Measurements from ENCODE around the gene GALNT9. TPM values are rescaled to one million over a fixed set of nuclear protein-coding genes. Genes with fewer than 3 reads are reported as not detected.

Gene GALNT9
- total RNA-seq, 1 donor from 2014 or later = 1.6 TPM

- H3K36me3 Mint-ChIP-seq = no peaks in the 10 kb centered on the region
- peaks cover 27% of the 10 kb centered on the region for H3K27me3 Mint-ChIP-seq
- no peak overlapping the region for H3K27ac Mint-ChIP-seq
- TF ChIP-seq, protein P1, sequence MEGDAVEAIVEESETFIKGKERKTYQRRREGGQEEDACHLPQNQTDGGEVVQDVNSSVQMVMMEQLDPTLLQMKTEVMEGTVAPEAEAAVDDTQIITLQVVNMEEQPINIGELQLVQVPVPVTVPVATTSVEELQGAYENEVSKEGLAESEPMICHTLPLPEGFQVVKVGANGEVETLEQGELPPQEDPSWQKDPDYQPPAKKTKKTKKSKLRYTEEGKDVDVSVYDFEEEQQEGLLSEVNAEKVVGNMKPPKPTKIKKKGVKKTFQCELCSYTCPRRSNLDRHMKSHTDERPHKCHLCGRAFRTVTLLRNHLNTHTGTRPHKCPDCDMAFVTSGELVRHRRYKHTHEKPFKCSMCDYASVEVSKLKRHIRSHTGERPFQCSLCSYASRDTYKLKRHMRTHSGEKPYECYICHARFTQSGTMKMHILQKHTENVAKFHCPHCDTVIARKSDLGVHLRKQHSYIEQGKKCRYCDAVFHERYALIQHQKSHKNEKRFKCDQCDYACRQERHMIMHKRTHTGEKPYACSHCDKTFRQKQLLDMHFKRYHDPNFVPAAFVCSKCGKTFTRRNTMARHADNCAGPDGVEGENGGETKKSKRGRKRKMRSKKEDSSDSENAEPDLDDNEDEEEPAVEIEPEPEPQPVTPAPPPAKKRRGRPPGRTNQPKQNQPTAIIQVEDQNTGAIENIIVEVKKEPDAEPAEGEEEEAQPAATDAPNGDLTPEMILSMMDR (conservative IDR thresholded peaks at IDR 0.05) = no peak
- peaks cover 10% of the 10 kb centered on the region for H3K4me1 Mint-ChIP-seq (ENCODE audit: unreplicated experiment)
- no peak overlapping the region for H3K4me3 Mint-ChIP-seq
- no peaks in the 10 kb centered on the region for H3K9me3 Mint-ChIP-seq
- no peak for DNase-seq (ENCODE audit: extremely low spot score, unreplicated experiment)
Observed at GRCh38 chr12:132282031-132282949, 47.1 kb downstream of the GALNT9 start.

DNA sequence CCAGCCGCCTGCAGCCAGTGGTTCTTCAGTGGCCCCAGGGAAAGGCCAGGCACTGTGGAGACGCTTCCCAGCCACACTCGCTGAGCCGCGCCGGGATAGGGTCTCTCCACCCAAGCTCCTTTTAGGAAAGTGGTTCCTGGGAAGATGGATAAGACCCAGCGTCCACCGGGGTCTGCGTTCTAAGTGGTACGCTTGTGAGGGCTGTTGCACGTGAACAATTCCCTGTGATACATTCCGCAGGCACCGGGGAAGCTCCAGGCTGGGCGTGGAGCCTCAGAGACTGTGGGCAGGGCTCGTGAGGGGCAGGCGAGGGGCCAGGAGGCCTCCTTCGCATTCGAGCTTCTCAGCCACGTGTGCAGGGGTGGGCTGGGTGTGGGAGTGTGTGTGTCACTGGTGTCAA is 48.4 kb downstream of the GALNT9 start:
- Mint-ChIP-seq H3K9me3 (no peaks in the 10 kb centered on the region), H3K4me1 (ENCODE audit: unreplicated experiment) (peaks cover 10% of the 10 kb centered on the region), H3K4me3 (no peak overlapping the region), H3K27ac (no peak overlapping the region), H3K36me3 (no peaks in the 10 kb centered on the region), H3K27me3 (peaks cover 25% of the 10 kb centered on the region)
- DNase-seq (ENCODE audit: extremely low spot score, unreplicated experiment) = no peak
- TF ChIP-seq, protein P1 (conservative IDR thresholded peaks at IDR 0.05) = no peak

DNA sequence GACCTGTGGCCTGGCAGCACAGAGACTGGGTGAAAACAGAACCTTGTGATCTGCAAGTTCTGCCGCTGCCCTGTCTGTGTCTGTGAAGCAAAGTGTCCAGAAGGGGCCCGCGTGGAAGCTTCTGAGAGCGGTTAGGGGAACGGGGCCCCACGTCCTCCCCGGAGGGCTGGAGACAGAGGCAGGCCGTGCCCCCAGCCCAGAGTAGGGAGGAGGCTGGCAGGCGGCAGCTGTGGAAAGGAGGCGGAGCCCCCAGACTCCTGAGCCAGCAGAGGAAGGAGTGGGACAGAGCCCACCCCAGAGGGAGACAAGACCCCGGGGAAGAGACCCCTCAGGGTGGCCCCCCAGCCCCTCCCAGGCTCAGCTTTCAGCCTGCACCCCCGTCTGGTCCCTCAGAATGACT is 49.0 kb downstream of the GALNT9 start:
- H3K36me3 Mint-ChIP-seq = no peaks in the 10 kb centered on the region
- no peak for DNase-seq (ENCODE audit: extremely low spot score, unreplicated experiment)
- H3K4me3 Mint-ChIP-seq = no peak overlapping the region
- no peaks in the 10 kb centered on the region for H3K9me3 Mint-ChIP-seq
- peaks cover 11% of the 10 kb centered on the region for H3K4me1 Mint-ChIP-seq (ENCODE audit: unreplicated experiment)
- TF ChIP-seq, protein P1 (conservative IDR thresholded peaks at IDR 0.05) = no peak
- peaks cover 25% of the 10 kb centered on the region for H3K27me3 Mint-ChIP-seq
- no peak overlapping the region for H3K27ac Mint-ChIP-seq

DNA sequence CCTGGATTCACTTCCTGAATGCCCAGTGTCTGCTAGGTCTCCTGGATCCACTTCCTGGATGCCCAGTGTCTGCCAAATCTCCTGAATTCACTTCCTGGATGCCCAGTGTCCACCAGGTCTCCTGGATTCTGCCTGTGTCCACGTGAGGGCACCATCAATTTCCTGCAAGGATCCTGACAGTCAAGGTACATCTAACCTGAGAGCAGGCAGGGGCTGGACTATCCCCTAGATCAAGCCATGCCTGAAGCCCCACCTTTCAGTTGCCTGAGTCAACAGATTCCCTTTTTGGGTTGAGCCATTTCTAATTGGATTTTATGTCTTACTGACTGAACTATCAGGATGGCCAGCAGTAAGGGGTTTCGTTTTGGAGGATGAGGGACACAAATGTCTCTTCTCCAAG is 49.5 kb downstream of the GALNT9 start:
- H3K36me3 Mint-ChIP-seq = no peaks in the 10 kb centered on the region
- H3K4me1 Mint-ChIP-seq (ENCODE audit: unreplicated experiment) = peaks cover 16% of the 10 kb centered on the region
- H3K27me3 Mint-ChIP-seq = peaks cover 30% of the 10 kb centered on the region
- H3K4me3 Mint-ChIP-seq = no peak overlapping the region
- no peaks in the 10 kb centered on the region for H3K9me3 Mint-ChIP-seq
- TF ChIP-seq, protein P1 (conservative IDR thresholded peaks at IDR 0.05) = no peak
- DNase-seq (ENCODE audit: extremely low spot score, unreplicated experiment) = no peak
- H3K27ac Mint-ChIP-seq = no peak overlapping the region

- Mint-ChIP-seq H3K9me3 (no peaks in the 10 kb centered on the region), H3K36me3 (no peaks in the 10 kb centered on the region), H3K4me3 (no peak overlapping the region), H3K4me1 (ENCODE audit: unreplicated experiment) (peaks cover 20% of the 10 kb centered on the region), H3K27me3 (peaks cover 32% of the 10 kb centered on the region), H3K27ac (no peak overlapping the region)
- TF ChIP-seq, protein P1 (conservative IDR thresholded peaks at IDR 0.05) = no peak
- no peak for DNase-seq (ENCODE audit: extremely low spot score, unreplicated experiment)
Observed at GRCh38 chr12:132279184-132279889, 50.1 kb downstream of the GALNT9 start.
